CD8-positive, alpha-beta memory T cell (primary cell): ENCODE data around the gene DCAF8. TPM values are rescaled to one million over a fixed set of nuclear protein-coding genes. Genes with fewer than 3 reads are reported as not detected.

Experiments used
- CTCF ChIA-PET: fragments of 350-600 bp; sonication (Branson Sonifier 250); formaldehyde crosslinking; loops from one replicate; lab custom pipeline; 2021; ENCODE audit warnings: antibody characterized with exemption; lab: Charles Lee
- POLR2A ChIA-PET: fragments of 350-600 bp; sonication (Branson Sonifier 250); formaldehyde crosslinking; loops from one replicate; lab custom pipeline; 2021; ENCODE audit warnings: antibody characterized with exemption; lab: Charles Lee
- DNase-seq, 5 donors: peaks; one replicate each; pipeline versions ENCODE4 v3.0.0 to v3.0.0-alpha.2; 2020 to 2022; ENCODE audit warnings: mixed read lengths in 1 of 5
- H3K27ac ChIP-seq: one replicate; pipeline ENCODE4 v1.7.0; 2013; ENCODE audit warnings: low read depth, mild to moderate bottlenecking, low read length, moderate library complexity
- H3K27me3 ChIP-seq: 2 replicates; pipeline ENCODE4 v1.7.0; 2013; ENCODE audit warnings: low read length, mild to moderate bottlenecking; ENCODE audit not compliant: insufficient read depth, poor library complexity, severe bottlenecking
- H3K36me3 ChIP-seq: 2 replicates; pipeline ENCODE4 v1.7.0; 2013; ENCODE audit warnings: mild to moderate bottlenecking, low read length, moderate library complexity; ENCODE audit not compliant: insufficient read depth
- H3K4me1 ChIP-seq: 2 replicates; pipeline ENCODE4 v1.7.0; 2013; ENCODE audit warnings: mild to moderate bottlenecking, low read length, moderate library complexity; ENCODE audit not compliant: insufficient read depth
- H3K4me3 ChIP-seq: 2 replicates; pipeline ENCODE4 v1.7.0; 2013; ENCODE audit warnings: mild to moderate bottlenecking, low read length
- H3K9me3 ChIP-seq: 2 replicates; pipeline ENCODE4 v1.7.0; 2013; ENCODE audit warnings: mild to moderate bottlenecking, low read length
- H3K27ac Mint-ChIP-seq, 8 donors: one replicate each; pipeline ENCODE4 v1.8.0; 2020 to 2021; ENCODE audit warnings: mixed read lengths in 8 of 8, mild to moderate bottlenecking in 6 of 8, inconsistent platforms in 3 of 8, moderate library complexity in 3 of 8
- H3K27me3 Mint-ChIP-seq, 2 donors: one replicate each; pipeline ENCODE4 v1.8.0; 2020 to 2021; ENCODE audit warnings: mixed read lengths in 2 of 2, mild to moderate bottlenecking in 1 of 2, moderate library complexity in 1 of 2
- H3K36me3 Mint-ChIP-seq, 3 donors: one replicate each; pipeline ENCODE4 v1.8.0; 2020 to 2021; ENCODE audit warnings: mixed read lengths in 3 of 3, inconsistent platforms in 1 of 3, mild to moderate bottlenecking in 1 of 3
- H3K4me1 Mint-ChIP-seq, 3 donors: one replicate each; pipeline ENCODE4 v1.8.0; 2020 to 2021; ENCODE audit warnings: mixed read lengths in 3 of 3, inconsistent platforms in 1 of 3, mild to moderate bottlenecking in 1 of 3
- H3K4me3 Mint-ChIP-seq, 7 donors: one replicate each; pipeline ENCODE4 v1.8.0; 2020 to 2021; ENCODE audit warnings: mixed read lengths in 7 of 7, mild to moderate bottlenecking in 6 of 7, moderate library complexity in 4 of 7, inconsistent platforms in 2 of 7
- H3K9me3 Mint-ChIP-seq, 5 donors: one replicate each; pipeline ENCODE4 v1.8.0; 2020 to 2022; ENCODE audit warnings: mixed read lengths in 5 of 5, mild to moderate bottlenecking in 3 of 5, moderate library complexity in 2 of 5, inconsistent platforms in 1 of 5
- polyA plus RNA-seq: library from polyadenylated mRNA; unstranded; fragments of 300-500 nt; fragmentation: Illumina TruSeq; gene quantifications from one replicate; pipeline ENCODE4 v1.2.3, GENCODE V29; 2021
- total RNA-seq, 2 experiments: library from RNA; stranded (reverse); gene quantifications; one replicate each; pipeline ENCODE4 v1.2.3, GENCODE V29; 2021

DCAF8 gene
- total and polyA plus RNA-seq, 3 experiments from 2014 or later = 54.2 to 97.0 (median 95.6) TPM

DNA sequence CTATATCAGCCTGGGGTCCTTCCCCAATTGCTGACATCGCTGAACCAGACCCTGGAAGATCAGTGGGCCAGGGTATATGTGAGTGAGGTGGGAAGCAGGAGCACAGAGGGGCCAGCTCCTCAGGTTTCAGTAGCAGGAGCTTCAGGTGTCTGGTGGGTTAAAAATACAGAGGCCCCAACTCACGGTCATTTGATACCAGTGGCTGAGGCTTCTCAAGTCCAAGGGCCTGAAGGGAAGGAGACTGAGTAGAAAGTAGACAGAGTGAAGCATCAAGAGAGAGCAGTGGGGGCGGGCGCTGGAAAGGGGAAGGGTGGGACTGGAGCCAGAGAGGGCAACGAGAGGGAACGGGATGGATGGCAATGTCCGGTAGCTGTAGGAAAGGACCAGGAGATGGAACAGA lies 74.0 kb downstream of the DCAF8 start:
- Mint-ChIP-seq H3K4me3 (no peak overlapping the region), H3K36me3 (no peaks in the 10 kb centered on the region), H3K4me1 (no peaks in the 10 kb centered on the region), H3K9me3 (no peaks in the 10 kb centered on the region), H3K27me3 (peaks cover 6 to 16% of the 10 kb centered on the region in 2 donors), H3K27ac (no peak overlapping the region)
- no peak overlapping the region for H3K4me3 ChIP-seq
- no peak for DNase-seq
- H3K27ac ChIP-seq = no peak overlapping the region
- no peaks in the 10 kb centered on the region for H3K27me3 ChIP-seq
- H3K36me3 ChIP-seq = no peaks in the 10 kb centered on the region
- POLR2A ChIA-PET = no interaction called here
- CTCF ChIA-PET = interaction anchor here (1.0 kb wide), 2 partner anchors 103 to 189 kb away, joined by 3 to 7 read pairs; no protein-coding TSS in a partner anchor
- H3K9me3 ChIP-seq = no peaks in the 10 kb centered on the region
- H3K4me1 ChIP-seq = peaks cover 3% of the 10 kb centered on the region

DNA sequence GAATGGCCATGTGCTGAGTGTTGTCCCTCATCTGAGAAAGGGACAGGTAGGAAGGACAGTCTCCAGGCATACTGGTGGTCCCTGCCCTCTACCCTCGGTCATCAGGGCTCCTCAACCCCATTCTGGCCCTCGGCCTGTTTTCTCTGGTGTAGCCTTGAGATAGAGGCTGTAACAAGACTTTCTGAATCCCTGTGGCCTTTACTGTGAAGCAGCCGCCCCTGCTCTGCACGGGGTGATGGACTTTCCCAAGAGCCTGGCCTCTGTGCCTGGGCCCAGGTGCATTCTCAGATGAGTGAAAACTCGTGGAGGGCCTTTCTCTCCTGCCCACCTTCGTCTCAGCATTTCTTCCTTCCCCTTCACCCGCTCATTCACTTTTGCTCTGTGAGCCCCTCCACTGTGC lies 74.9 kb downstream of the DCAF8 start:
- Histone ChIP-seq H3K9me3 (no peaks in the 10 kb centered on the region), H3K4me3 (no peak overlapping the region), H3K27me3 (no peaks in the 10 kb centered on the region), H3K27ac (no peak overlapping the region), H3K4me1 (no peaks in the 10 kb centered on the region), H3K36me3 (no peaks in the 10 kb centered on the region)
- no peak overlapping the region for H3K4me3 Mint-ChIP-seq
- H3K36me3 Mint-ChIP-seq = no peaks in the 10 kb centered on the region
- no peaks in the 10 kb centered on the region for H3K9me3 Mint-ChIP-seq
- H3K4me1 Mint-ChIP-seq = no peaks in the 10 kb centered on the region
- ChIA-PET POLR2A (no interaction called here), CTCF (interaction anchor here (1.0 to 1.1 kb wide), 2 partner anchors 104 to 105 kb away, joined by 5 to 7 read pairs; no protein-coding TSS in a partner anchor)
- H3K27me3 Mint-ChIP-seq = peaks cover 6 to 17% of the 10 kb centered on the region in 2 donors
- no peak for DNase-seq
- H3K27ac Mint-ChIP-seq = no peak overlapping the region

DNA sequence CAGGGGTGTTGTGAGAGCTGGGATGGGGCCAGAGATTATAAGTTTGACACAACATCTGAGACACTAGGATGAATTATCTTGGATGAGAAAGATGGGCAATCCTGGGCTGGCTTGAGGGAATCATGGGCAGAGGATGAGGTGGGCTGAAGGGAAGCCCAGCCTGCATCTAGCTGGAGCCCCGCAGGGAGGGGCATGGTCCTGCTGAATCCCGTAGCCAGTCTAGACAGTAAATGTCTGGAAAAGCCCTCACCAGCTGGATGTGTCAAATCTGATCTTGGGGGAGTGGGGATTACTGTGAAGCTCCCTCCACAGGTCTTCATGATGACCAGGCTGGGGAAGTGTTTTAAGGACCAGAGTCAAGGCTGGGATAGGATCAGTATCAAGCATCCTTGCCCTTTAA lies 75.6 kb downstream of the DCAF8 start:
- ChIA-PET POLR2A (no interaction called here), CTCF (interaction anchor here (0.6 to 1.1 kb wide), 3 partner anchors 9 to 192 kb away, joined by 3 to 5 read pairs (median 3); no protein-coding TSS in a partner anchor)
- H3K4me3 ChIP-seq = no peak overlapping the region
- H3K9me3 ChIP-seq = no peaks in the 10 kb centered on the region
- no peaks in the 10 kb centered on the region for H3K4me1 ChIP-seq
- H3K4me3 Mint-ChIP-seq = no peak overlapping the region
- no peaks in the 10 kb centered on the region for H3K36me3 Mint-ChIP-seq
- no peaks in the 10 kb centered on the region for H3K9me3 Mint-ChIP-seq
- H3K27ac Mint-ChIP-seq = no peak overlapping the region
- no peak for DNase-seq
- no peaks in the 10 kb centered on the region for H3K36me3 ChIP-seq
- H3K27me3 ChIP-seq = no peaks in the 10 kb centered on the region
- peaks cover 9 to 24% of the 10 kb centered on the region in 2 donors for H3K27me3 Mint-ChIP-seq
- H3K4me1 Mint-ChIP-seq = no peaks in the 10 kb centered on the region
- H3K27ac ChIP-seq = no peak overlapping the region

DNA sequence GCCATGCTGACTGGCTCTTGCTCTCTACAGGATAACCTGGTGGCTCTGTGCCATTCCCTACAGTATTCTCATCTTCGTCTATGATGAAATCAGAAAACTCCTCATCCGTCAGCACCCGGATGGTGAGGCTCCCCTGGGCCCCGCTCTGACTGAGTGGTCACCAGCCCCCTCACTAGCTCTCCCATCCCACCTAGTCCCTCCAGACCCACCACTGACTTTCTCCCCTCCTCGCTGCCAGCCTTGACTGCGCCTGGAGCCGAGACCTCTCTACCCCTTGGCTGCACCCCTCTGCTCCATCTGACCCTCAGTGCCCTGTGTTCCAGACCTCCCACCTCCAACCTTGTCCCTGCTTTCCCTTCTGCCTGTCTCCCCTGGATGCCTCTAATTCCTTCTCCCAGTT lies 76.1 kb downstream of the DCAF8 start:
- POLR2A ChIA-PET = no interaction called here

DNA sequence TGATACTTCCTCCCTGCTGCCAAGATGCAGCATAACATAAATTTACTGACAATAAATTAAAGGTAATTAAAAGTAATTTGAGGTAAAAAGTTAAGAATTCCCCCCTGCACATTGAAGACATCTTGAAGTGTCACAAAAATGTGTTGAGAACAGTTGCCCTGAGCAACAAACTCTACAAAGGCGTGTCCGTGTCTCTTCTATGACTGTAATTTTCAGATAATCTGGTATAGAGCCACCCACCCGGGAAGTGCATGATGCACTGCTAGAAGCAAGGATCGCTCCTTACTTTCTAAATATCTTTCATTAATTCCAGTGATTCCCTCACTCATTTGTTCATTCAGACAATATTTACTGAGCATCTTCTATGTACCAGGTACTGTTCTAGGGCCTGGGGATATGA lies 83.0 kb downstream of the DCAF8 start:
- Histone ChIP-seq H3K4me3 (no peak overlapping the region), H3K36me3 (no peaks in the 10 kb centered on the region), H3K4me1 (no peaks in the 10 kb centered on the region), H3K9me3 (no peaks in the 10 kb centered on the region), H3K27me3 (no peaks in the 10 kb centered on the region), H3K27ac (no peak overlapping the region)
- H3K4me3 Mint-ChIP-seq = no peak overlapping the region
- H3K9me3 Mint-ChIP-seq = no peaks in the 10 kb centered on the region
- no peaks in the 10 kb centered on the region for H3K36me3 Mint-ChIP-seq
- POLR2A ChIA-PET = no interaction called here
- CTCF ChIA-PET = no interaction called here
- DNase-seq = no peak
- peaks cover 4 to 36% of the 10 kb centered on the region in 2 donors for H3K27me3 Mint-ChIP-seq
- H3K4me1 Mint-ChIP-seq = no peaks in the 10 kb centered on the region
- peak overlapping the region in 1 of 8 donors; percentile 3 for H3K27ac Mint-ChIP-seq

More for the DNA sequence above, 76.1 kb downstream of the DCAF8 start:
- CTCF ChIA-PET = interaction anchor here (0.8 to 1.1 kb wide), 2 partner anchors 106 to 193 kb away, joined by 3 to 5 read pairs; no protein-coding TSS in a partner anchor
- H3K27me3 Mint-ChIP-seq = peaks cover 9 to 26% of the 10 kb centered on the region in 2 donors
- no peaks in the 10 kb centered on the region for H3K9me3 Mint-ChIP-seq
- Histone ChIP-seq H3K4me3 (no peak overlapping the region), H3K9me3 (no peaks in the 10 kb centered on the region), H3K27ac (no peak overlapping the region), H3K4me1 (no peaks in the 10 kb centered on the region), H3K27me3 (no peaks in the 10 kb centered on the region), H3K36me3 (no peaks in the 10 kb centered on the region)
- H3K4me3 Mint-ChIP-seq = no peak overlapping the region
- H3K36me3 Mint-ChIP-seq = no peaks in the 10 kb centered on the region
- DNase-seq = no peak
- no peaks in the 10 kb centered on the region for H3K4me1 Mint-ChIP-seq
- peak overlapping the region in 1 of 8 donors; percentile 19 for H3K27ac Mint-ChIP-seq

DNA sequence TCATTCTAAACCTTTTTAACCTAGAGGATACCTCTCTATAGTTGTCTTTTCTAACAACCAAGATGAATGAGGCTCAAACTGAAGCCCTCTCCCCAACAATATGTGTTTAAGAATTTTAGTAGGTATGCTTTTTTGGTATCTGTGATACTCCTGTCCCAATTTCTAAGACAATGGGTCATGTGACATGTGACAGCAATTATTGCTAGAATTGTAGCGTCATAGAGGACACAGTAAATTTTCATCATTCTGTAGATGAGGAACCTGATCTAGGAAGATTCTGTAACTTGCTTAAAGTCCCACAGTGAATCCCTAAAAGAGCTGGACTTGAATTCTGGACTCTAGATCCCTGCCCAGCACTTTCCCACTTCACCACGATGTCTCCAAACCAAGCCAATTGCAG lies 83.6 kb downstream of the DCAF8 start:
- DNase-seq = no peak
- H3K9me3 Mint-ChIP-seq = no peaks in the 10 kb centered on the region
- Histone ChIP-seq H3K36me3 (no peaks in the 10 kb centered on the region), H3K9me3 (no peaks in the 10 kb centered on the region), H3K27ac (no peak overlapping the region), H3K4me1 (no peaks in the 10 kb centered on the region), H3K4me3 (no peak overlapping the region), H3K27me3 (no peaks in the 10 kb centered on the region)
- POLR2A ChIA-PET = no interaction called here
- H3K36me3 Mint-ChIP-seq = no peaks in the 10 kb centered on the region
- no peaks in the 10 kb centered on the region for H3K4me1 Mint-ChIP-seq
- no peak overlapping the region for H3K27ac Mint-ChIP-seq
- H3K27me3 Mint-ChIP-seq = peaks cover 4 to 39% of the 10 kb centered on the region in 2 donors
- no peak overlapping the region for H3K4me3 Mint-ChIP-seq
- CTCF ChIA-PET = no interaction called here

DNA sequence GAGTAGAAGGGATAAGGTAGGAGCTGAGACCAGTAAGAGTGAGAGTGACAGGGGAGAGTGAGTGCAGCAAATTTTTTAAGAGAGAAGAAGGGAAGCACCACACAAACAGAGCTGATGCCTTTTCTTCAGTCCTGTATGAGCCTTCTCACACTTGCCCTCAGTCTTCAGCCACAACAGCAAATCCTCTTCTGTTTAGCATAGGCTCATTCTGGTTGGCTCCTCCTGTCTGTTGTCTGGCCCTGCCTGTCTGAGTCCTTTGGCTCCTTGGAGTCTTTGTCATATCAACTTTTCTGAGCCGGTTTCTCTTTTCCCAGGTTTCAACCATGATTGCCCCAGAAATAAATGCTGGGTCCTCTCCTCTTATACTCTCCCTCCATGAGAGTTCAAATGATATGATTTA lies 84.7 kb downstream of the DCAF8 start:
- H3K4me1 Mint-ChIP-seq = no peaks in the 10 kb centered on the region
- Histone ChIP-seq H3K9me3 (no peaks in the 10 kb centered on the region), H3K27me3 (no peaks in the 10 kb centered on the region), H3K4me1 (no peaks in the 10 kb centered on the region), H3K4me3 (no peak overlapping the region), H3K36me3 (no peaks in the 10 kb centered on the region), H3K27ac (no peak overlapping the region)
- ChIA-PET CTCF (no interaction called here), POLR2A (no interaction called here)
- H3K4me3 Mint-ChIP-seq = no peak overlapping the region
- peak overlapping the region in 1 of 8 donors; percentile 19 for H3K27ac Mint-ChIP-seq
- peaks cover 9 to 45% of the 10 kb centered on the region in 2 donors for H3K27me3 Mint-ChIP-seq
- no peaks in the 10 kb centered on the region for H3K36me3 Mint-ChIP-seq
- no peaks in the 10 kb centered on the region for H3K9me3 Mint-ChIP-seq
- no peak for DNase-seq

DNA sequence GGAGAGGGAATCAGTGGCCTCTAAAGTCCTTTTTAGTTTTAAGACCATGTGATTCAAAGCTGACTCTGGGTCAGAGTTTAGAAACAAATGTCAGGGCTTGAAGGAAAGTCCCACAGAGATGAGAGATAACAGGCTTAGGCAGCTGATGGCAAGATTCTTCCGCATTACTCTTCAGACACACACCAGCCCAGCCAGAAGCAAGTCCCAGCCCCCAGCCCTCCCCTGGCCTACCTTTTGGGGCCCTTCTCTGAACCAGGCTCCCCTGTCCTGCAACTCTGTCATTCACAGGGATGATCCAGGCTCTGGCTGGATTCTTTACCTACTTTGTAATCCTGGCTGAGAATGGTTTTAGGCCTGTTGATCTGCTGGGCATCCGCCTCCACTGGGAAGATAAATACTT lies 85.1 kb downstream of the DCAF8 start:
- POLR2A ChIA-PET = no interaction called here
- H3K27me3 Mint-ChIP-seq = peaks cover 10 to 46% of the 10 kb centered on the region in 2 donors
- H3K27me3 ChIP-seq = no peaks in the 10 kb centered on the region
- H3K4me3 Mint-ChIP-seq = no peak overlapping the region
- DNase-seq = no peak
- no peaks in the 10 kb centered on the region for H3K9me3 ChIP-seq
- no peak overlapping the region for H3K4me3 ChIP-seq
- H3K9me3 Mint-ChIP-seq = no peaks in the 10 kb centered on the region
- no peaks in the 10 kb centered on the region for H3K36me3 ChIP-seq
- no peak overlapping the region for H3K27ac Mint-ChIP-seq
- H3K27ac ChIP-seq = no peak overlapping the region
- H3K4me1 Mint-ChIP-seq = no peaks in the 10 kb centered on the region
- CTCF ChIA-PET = no interaction called here
- no peaks in the 10 kb centered on the region for H3K4me1 ChIP-seq
- no peaks in the 10 kb centered on the region for H3K36me3 Mint-ChIP-seq
